GM19239 (cell line): ENCODE data around the gene IGF2BP2.
"Not testable (repeated sequence)": the region's sequence is repeated elsewhere in the genome, so short reads cannot be mapped to it uniquely, and the experiment has no call there.

Source experiments
- DNase-seq: peaks from one replicate; pipeline ENCODE4 v3.0.0; 2011; ENCODE audit warnings: low spot score; ENCODE audit not compliant: insufficient read length
- FAIRE-seq: peaks from 2 replicates; lab custom pipeline; 2011; peaks lifted over from hg19 to GRCh38; lab: Jason Lieb, UNC

IGF2BP2 gene

GRCh38 chr3:185813691-185814215 lies 11.1 kb downstream of the IGF2BP2 start:
- DNase-seq (no peak), FAIRE-seq (no peak)

DNA sequence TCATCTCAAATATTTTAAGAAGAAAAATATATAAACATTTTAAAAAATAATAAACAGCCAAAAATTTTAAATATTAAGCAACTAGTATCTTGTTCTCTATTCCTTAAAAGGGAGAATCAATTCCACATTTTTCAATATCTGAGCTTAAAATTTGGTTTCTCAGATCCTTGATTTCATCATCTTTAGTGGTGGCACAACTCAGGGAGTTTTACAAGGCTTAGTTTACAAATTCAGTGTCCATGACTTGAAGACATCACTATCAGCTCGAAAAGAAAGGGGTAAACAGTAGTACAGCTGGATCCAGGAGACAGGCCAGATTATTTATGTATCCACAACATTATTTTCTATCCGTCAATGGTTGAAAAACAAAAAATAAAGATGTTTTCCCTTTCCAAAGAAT lies 11.6 kb downstream of the IGF2BP2 start:
- FAIRE-seq (no peak), DNase-seq (no peak)

DNA sequence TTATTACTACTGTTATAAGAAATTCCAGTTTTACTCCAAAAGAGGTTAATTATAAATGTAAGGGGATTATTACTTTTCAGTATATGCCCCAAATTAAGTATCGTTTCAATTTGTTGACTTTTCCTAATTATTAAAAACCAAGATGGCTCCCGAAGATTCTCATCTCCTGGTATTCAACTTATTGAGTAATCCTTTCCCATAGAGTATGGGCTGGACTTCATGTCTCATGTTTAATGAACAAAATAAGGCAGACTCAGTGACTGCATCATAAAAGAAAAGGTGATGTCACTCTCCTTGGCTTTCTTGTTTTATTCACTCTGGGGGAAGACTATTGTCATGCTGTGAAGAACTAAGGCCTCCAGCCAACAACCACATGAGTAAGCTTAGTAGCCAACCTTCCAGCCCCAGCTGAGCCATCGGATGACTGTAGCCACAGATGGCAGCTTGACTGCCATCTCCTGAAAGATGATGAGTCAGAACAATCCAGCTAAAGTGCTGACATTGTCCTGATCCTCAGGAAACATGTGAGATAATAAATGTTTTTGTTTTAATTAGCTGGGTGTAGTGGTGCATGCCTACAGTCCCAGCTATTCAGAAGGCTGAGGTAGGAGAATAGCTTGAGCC lies 17.3 kb downstream of the IGF2BP2 start:
- DNase-seq = no peak
- FAIRE-seq = no peak

GRCh38 chr3:185798831-185799110 lies 26.1 kb downstream of the IGF2BP2 start:
- not testable (repeated sequence) for DNase-seq, FAIRE-seq

GRCh38 chr3:185797993-185798830 lies 26.6 kb downstream of the IGF2BP2 start:
- FAIRE-seq = no peak
- DNase-seq = no peak

GRCh38 chr3:185797108-185797881 lies 27.5 kb downstream of the IGF2BP2 start:
- no peak for FAIRE-seq
- DNase-seq = no peak

GRCh38 chr3:185796431-185797107 lies 28.3 kb downstream of the IGF2BP2 start:
- no peak for DNase-seq
- FAIRE-seq = no peak

GRCh38 chr3:185793381-185793780 lies 31.5 kb downstream of the IGF2BP2 start:
- no peak for FAIRE-seq

GRCh38 chr3:185792955-185793354 lies 31.9 kb downstream of the IGF2BP2 start:
- DNase-seq = no peak
- FAIRE-seq = no peak

More at GRCh38 chr3:185793381-185793780, 31.5 kb downstream of the IGF2BP2 start:
- DNase-seq = no peak

DNA sequence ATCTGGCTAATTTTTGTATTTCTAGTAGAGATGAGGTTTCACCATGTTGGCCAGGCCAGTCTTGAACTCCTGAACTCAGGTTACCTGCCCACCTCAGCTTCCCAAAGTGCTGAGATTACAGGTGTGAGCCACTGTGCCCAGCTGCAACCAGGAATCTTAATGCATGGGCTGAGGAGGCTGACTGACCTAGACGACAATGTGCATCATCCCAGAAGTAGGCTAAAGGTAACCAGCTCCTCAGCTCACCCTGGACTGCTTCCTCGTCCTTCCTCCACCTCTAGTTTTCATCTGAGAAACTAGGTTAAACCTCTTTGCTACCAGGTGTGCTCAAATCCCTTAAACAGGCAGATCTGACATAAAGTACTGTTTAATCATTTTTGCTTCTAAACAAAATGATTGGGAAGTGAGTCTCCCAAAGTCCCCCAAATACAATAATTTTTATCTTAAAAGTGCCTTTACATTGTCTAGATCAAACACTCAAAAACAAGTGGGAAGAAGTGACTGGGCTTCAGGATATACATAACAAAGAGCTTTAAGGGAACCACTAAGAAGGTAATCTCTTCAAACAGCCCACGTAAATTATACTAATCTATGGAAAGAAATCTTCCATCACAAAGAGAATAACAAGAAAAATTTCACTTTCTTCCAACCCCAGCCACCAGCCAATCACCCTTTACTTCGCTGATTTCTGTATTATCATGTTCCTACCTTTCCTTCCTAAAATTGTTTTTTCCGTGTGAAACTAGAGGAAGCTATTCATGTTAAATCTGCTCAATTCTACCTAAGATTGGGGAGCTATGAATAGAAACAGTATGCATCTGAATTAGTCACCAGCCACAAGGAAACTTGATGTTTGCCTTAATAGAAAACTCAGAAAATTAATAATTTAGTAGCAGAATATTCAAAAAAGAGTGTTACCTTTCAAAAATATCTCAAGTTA lies 34.7 kb downstream of the IGF2BP2 start:
- DNase-seq (no peak), FAIRE-seq (no peak)

DNA sequence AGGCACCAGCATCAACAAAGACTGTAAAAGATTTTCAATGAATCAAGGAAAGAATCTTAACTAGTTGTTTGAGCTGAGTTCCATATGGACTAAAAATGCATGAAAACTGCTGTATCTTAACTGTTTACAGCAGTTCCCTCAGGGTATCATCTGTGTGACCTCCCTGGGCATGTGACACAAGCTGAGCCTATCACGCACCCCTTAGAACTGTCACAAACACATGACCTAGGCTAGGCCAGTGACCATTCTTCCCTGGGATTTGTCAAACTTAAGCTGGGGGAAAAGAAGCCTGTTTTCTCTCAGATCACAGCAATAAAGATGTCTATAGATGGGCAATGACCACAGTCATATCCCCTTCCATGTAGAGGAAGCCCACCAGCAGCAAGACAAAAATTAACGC lies 35.7 kb downstream of the IGF2BP2 start:
- FAIRE-seq (no peak), DNase-seq (no peak)

DNA sequence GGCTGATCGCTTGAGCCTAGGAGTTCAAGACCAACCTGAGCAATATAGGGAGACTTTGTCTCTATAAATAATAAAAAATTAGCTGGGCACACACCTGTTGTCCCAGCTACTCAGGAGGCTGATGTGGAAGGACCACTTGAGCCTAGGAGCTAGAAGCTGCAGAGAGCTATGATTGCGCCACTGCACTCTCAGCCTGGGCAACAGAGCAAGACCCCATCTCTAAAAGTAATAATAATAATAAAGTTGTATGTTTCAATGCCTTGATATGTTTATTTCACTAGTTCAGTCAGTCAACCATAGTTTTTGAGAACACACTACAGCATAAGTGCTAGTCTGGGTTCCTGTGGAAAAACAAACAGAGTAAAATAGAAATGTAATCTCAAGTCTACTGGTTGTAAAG lies 36.5 kb downstream of the IGF2BP2 start:
- DNase-seq (no peak), FAIRE-seq (no peak)

DNA sequence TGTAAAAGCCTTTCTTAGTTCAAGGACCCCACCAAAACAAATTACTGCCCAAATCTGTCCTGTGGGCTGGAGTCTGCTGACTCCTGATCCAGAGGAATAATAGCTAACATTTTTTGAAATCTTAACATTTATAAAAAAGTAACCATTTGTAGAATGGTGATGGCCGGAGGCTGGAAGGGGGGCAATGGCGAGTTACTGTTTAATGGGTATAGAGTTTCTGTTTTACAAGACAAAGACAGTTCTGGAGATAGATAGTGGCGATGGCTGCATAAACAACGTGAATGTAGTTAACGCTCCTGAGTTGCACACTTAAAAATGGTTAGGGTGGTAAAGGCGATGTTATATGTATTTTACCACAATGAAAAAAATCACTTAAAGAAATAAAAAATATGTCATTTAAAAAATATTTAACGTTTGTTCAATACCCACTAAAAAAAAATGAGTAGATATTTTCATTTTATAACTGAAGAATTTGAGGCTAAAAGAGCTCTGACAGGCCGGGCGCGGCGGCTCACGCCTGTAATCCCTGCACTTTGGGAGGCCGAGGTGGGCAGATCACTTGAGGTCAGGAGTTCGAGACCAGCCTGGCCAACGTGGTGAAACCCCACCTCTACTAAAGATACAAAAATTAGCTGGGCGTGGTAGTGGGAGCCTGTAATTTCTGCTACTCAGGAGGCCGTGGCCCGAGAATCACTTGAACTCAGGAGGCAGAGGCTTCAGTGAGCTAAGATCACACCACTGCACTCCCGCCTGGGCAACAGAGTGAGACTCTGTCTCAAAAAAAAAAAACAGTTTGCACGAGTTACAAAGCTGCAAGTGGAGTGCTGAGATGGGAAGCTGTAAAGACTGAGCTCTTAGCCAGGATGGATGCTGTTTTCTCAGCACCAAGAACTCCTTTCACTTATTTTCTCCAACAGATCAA lies 37.6 kb downstream of the IGF2BP2 start:
- DNase-seq (no peak), FAIRE-seq (no peak)

DNA sequence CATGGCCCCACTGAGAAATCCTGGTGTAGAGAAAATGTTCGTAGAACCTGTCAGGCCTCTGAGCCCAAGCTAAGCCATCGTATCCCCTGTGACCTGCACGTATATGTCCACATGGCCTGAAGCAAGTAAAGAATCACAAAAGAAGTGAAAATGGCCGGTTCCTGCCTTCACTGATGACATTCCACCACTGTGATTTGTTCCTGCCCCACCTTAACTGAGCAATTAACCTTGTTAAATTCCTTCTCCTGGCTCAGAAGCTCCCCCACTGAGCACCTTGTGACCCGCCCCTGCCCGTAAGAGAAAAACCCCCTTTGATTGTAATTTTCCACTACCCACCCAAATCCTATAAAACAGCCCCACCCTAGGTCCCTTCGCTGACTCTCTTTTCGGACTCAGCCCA lies 38.6 kb downstream of the IGF2BP2 start:
- not testable (repeated sequence) for DNase-seq, FAIRE-seq

GRCh38 chr3:185784317-185784716 lies 40.5 kb downstream of the IGF2BP2 start:
- DNase-seq = no peak
- no peak for FAIRE-seq

DNA sequence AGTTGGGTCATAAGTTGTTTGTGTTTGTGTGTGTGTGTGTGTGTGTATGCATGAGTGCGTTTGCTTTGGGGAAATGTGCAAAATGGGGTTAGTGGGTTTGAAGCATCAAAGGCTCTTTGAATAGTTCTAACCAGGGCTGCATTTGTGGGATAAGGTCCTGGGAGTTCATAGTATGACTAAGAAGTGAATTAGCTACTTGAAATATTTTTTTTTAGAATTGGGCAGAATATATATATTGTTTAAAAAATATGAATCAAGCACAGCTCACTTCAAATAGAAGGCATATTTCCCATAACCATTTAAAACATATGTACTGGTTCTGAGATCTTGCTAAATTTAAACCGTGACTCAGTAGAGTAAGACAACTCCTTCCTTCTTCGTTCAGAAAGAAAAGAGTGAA lies 43.1 kb downstream of the IGF2BP2 start:
- FAIRE-seq (no peak), DNase-seq (no peak)

DNA sequence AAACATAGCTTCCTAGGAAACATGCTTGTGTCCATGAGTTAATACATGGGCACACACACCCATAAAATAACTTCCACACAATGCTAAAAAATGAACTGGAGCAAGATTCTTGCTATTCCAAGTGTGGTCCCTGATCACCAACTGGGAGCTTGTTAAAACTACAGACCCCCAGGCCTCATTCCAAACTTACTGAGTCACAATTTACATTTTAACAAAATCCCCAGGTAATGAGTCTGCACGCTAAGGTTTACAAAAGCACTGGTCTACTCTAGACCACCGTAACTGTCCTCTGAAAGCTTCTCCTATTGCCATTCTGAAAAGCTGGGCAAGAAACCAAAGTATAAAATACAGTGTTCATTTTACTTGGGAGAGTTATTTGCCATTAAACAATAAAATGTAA lies 45.4 kb downstream of the IGF2BP2 start:
- FAIRE-seq (no peak), DNase-seq (no peak)

GRCh38 chr3:185778821-185779220 lies 46.0 kb downstream of the IGF2BP2 start:
- no peak for FAIRE-seq

More at GRCh38 chr3:185778821-185779220, 46.0 kb downstream of the IGF2BP2 start:
- no peak for DNase-seq
